NCI-H1436 treated with DMSO at 0.1 percent for 48 hours (cell line): Measurements from ENCODE around the gene SFXN3.
A peak's percentile ranks its signal among the peaks of the same experiment; 100 is the strongest.

ENCODE experiments used
- DNase-seq: peaks from one replicate; lab custom pipeline; 2025; lab: John Stamatoyannopoulos, UW

SFXN3 gene

DNA sequence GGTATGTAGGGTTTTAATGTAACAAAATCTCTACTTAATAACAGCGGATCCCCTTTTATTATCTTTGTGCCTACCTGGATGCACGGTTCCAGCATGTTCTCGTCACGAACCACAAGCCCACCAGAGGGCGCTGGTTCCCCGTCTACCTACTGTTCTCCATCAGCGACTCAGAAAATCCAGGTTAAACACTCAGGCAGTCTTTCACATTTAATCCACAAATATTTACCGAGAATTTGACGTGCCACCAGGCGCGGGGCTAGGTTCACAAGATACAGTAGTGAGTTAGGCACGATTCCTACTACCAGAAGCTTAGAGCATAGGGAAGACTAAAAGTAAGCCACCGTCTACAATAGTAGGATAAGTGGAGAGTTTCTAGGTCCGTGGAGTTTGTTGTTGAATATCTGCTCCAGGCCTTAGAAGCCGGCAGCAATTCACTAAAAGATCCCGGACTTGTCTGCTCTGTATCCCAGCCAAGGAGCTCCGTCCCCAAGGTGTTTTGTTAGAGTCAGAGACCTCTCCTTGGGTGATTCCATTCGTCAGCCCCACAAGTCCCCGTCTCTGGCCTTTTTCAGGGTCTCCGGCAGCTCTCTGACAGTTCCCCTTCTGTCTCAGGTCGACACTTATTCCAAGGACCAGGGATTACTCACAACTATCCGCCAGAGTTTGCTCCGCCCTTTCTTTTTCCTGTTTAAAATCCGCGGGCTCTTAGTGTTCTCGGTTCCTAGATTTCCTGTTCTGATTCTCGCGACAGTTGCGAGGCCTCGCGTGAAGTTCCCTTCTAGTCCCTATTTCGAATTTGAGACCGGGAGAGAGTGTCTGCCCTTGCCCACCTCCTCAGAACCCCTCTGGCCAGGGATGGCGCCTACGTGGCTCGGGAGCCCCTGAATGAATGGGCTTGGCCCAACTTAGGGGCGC is 29.3 kb downstream of the SFXN3 start:
- peak; percentile 89 for DNase-seq

DNA sequence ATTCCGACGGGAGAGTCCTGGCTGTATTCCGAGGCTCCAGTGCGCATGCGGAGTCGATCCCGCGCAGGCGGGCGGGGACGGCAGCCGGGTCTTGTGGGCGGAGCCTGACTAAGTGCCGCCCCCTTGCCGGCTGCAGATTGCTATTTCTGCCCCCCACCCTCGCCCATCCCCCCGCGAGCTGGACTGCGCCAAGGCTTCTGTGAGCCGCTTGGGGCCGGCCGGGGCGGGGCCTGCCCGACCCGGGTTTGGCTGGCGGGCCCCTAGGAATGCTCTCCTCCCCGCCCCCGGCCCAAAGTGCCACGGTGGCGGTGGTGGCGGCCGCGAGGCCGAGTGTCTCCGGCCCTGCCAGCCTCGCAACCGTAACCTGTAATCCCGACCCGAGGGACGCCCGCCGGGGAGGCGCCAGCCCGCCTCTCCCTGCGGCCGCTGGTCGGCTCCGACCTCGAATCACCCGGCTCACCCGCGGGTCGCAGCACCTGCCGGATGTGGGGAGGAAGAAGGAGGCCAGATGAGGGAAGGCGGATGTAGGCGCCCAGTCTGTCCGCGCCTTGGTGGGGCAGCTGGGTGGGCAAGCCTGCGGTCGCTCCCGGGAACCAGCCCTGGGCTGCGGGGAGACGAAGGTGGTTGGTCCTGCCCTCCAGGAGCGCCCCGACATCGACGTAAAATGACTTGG is 30.1 kb downstream of the SFXN3 start:
- DNase-seq, result peak; percentile 89

DNA sequence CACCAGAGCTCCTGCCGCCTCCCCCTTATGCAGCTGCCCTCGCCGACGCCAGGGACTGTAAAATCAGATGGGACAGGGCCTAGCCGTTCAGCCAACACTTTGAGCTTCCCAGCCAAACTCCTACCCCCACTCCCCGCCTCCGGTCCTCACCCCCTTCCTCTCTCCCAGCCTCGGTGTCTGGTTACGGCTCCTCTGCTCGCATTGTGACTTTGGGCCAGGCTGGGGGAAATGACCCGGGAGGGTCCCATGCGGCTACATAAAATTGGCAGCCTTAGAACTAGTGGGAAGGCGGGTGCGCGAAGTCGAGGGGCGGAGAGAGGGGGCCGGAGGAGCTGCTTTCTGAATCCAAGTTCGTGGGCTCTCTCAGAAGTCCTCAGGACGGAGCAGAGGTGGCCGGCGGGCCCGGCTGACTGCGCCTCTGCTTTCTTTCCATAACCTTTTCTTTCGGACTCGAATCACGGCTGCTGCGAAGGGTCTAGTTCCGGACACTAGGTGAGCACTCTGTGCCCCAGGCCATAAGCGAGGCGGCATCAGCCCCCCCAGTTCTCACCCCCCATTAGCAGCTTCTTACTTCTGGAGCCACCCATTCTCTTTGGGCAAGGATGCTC is 30.7 kb downstream of the SFXN3 start, which contains the start of gene KAZALD1:
Gene KAZALD1 (plus strand): TSS at position 366 of the 608 bp plus-strand sequence. CDS start 604 bp downstream, outside the sequence.
- no peak for DNase-seq

DNA sequence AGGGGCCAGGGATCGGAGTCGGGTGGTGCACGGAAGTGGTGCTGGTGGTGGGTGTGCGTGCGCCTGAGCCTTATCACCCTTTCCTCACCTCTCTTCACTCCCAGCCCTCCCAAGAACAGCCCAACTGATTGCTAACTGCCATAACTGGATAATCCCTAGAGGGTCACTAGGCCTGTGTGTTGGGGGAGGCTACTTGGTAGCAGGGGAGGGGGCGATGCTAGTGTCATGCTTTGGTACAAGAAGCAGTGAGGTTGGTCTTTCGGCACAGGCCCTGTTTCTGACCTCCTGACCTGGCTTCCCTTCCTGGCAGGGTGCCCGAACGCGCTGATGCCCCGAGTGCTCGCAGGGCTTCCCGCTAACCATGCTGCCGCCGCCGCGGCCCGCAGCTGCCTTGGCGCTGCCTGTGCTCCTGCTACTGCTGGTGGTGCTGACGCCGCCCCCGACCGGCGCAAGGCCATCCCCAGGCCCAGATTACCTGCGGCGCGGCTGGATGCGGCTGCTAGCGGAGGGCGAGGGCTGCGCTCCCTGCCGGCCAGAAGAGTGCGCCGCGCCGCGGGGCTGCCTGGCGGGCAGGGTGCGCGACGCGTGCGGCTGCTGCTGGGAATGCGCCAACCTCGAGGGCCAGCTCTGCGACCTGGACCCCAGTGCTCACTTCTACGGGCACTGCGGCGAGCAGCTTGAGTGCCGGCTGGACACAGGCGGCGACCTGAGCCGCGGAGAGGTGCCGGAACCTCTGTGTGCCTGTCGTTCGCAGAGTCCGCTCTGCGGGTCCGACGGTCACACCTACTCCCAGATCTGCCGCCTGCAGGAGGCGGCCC is 31.4 kb downstream of the SFXN3 start:
- DNase-seq, result no peak

DNA sequence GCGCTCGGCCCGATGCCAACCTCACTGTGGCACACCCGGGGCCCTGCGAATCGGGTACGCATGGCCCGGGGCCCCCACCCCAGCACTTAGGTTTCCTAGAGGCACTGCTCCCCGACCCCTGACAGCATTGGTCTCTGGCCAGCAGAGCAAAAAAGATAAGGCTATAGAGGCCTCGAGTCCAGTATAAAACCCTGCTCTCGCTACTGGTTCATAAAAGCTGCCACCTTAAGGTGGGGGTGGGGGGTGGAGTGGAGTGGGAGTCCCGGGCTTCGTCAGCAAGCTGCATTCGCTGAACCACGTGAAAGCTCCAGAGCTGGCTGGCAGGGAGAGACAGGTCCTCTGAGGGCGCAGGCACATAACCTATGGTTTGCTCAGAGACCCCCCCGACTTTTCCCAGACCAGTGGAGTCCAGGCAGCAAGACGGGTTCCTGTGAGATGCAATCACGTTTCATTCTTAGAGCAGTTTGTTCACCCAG is 32.1 kb downstream of the SFXN3 start:
- DNase-seq, result no peak

DNA sequence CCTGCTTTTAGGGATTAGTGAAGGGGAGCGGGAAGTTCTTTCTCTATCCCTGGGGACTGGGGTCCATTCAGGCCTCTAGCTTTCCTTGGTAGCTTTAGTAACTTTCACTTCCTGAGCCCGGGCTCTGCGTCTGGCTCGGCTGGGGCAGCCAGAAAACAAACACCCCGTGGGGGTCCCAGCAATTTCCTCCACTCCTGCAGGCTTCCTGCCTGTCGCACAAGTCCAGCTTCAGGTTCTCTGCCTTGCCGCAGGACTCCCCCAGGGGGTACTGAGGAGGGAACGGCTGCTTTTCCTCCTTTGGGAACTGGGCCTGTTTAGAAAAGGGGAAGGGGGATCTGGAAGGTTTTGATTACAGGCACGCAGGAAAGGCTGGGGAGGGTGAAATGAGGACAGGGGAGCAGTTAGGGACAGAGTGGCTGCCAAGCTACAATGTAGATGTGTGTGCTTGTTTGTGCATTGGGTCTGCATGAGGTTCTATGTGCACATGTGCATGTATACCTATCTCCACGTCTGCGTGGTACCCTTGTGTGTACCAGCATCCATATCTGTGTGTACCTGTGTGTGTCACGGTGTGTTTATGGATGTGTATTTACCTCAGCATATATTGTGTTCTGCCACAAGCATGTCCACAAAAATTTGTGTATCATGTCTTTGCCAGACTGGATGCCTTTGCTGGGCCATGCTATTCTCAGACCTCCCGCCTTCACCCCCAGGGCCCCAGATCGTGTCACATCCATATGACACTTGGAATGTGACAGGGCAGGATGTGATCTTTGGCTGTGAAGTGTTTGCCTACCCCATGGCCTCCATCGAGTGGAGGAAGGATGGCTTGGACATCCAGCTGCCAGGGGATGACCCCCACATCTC is 32.7 kb downstream of the SFXN3 start:
- no peak for DNase-seq

DNA sequence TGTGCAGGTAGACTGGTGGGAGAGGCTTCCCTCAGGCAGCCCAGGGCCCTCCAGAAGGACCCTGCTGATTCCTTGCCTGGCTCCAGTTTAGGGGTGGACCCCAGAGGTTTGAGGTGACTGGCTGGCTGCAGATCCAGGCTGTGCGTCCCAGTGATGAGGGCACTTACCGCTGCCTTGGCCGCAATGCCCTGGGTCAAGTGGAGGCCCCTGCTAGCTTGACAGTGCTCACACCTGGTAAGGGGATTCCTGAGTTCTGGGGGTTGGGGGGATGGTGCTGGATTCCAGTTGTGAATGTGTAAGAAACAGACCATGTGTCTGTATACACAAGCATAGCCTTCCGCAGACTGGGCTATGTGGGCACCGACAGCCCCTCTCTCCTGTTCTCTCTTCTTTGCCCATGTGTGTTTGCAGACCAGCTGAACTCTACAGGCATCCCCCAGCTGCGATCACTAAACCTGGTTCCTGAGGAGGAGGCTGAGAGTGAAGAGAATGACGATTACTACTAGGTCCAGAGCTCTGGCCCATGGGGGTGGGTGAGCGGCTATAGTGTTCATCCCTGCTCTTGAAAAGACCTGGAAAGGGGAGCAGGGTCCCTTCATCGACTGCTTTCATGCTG is 33.5 kb downstream of the SFXN3 start:
- no peak for DNase-seq

DNA sequence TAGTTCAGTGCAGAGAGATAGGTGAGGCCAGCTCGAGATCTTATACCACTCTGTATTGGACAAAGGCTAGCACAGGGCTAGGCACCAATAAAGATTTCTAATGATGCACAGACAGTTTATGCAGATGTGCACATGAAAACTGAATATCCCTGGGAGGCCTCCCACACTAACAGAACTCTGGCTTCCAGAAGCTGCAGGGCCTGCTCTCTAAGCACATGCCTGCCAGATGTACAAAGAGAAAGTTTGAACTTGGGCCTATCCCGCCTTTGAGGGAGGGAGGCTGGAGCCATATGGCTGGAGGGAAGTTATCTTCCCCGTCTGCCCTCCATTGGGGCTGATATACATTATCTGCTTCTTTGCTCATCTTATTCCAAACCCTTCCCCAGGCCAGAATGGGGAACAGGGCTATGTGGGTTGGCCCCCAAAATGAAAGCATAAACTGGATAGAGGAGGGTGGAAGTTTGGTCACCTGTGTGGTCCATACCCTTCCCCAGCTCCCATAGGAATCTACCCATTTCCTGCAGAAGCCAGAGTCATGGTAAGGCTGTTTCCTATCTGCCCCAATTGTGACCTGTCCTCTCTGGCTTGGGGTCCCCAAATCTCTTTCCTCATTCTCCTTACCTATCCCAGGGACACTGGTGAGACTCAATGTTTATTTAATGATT is 34.6 kb downstream of the SFXN3 start:
- DNase-seq, result no peak

DNA sequence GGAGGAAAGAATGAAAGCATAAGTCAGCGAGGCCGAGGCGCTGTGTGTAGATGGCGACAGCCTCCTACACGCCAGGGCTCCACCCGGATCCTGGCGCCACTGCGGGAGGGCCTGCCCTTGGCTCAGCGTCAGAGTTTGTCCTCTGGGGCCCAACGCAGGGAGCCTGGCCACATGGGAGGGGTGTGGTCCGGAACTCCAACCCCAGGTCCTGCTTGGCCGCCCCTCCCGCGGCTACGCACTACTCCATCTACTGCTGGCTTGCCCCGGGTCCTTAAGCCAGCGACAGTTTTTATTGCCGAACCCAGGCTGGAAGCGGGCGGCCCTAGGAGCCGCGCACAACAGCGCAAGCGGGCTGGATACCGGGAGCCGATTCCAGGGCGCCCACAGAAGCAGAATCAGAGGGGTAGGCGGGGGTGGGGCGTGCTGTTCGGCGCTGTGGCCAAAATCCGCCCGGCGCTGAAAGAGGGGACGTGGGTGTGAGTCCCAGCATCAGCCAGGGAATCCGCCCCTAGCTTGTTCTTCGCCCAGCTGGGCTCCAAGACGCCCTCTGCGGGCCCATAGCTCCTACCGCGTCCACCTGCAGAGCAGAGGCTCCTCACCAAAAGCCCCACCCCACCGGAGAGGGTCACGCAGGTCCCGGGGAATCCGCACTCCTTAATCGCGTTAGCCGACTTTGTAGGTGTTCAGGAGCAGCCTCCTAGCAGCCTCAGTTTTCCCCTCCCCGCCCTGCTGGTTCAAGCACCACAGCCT is 35.3 kb downstream of the SFXN3 start:
- DNase-seq, result no peak

DNA sequence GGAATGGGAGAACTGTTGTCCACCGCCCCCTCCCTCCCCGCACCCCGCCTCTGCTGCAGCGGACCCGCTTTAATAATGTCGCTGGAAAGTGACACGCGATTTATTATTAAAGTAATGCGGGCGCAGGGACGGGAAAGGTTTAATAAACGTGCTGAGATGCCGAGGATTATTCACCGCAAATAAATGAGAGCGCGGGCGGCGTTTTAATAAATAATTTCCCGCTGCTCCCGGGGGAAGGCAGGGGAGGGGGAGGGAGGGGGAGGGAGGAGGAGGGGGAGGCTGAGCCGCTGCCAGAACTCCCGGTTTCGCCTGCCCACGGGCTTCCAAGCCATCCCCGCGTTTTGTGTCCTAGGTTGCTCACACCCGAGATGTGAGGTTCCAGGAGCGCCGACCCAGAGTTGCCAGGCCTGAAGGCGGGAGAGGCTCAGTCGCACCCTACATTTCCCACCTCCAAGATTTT is 35.9 kb downstream of the SFXN3 start:
- DNase-seq, result no peak

DNA sequence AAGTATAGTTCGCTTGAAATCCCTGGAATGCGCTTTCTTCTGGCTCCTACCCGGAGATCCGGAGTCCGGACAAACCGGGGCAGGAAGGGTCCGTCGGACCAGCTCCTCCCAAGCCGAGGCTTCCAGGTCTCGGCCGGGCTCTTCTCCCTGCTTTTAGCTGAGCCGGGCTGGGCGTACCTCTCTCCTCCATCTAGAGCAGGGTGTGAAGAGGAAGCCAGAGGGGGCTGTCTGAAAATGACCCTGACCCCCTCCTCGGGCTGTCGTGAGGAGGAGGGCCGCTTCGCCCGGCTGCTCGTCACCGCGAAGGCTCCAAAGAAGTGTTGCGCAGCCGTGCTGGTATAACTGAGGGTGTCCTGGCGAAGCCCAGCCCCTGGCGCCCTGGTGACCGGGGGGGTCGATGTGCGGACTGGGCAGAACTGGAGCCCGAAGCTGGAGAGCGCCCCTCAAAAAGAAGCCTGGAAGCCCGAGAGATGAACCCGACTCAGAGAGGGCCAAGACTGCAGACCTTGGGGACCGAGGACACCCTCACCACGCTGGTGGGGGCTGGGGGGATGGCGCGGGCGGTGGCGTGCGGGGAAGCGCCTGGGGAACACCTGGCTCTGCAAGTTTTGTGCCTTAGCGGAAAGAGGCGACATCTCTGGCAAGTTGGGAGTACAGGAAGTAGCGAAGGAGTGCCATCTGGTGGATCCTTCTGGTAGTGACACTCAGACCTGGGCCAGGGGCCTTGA is 36.5 kb downstream of the SFXN3 start:
- peak; percentile 47 for DNase-seq

DNA sequence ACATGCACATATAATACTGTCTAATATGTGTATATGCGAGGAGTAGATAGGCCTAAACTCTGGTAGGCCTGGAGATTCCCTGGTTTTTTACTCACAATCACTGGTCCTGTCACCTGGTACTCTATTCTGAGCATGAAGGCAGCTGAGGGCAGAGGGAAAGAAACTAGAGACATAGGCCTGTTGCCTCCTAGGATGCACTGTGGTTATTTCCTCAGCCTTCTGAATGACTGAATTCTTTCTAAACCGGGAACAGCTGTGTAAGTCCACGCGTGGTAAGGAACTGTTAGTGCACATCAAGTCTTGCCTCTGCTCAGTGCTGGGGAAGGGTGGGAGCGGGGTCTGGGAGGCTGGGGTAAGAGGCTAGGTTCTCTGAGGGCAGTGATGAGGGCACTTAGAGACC is 38.4 kb downstream of the SFXN3 start:
- DNase-seq, result no peak

DNA sequence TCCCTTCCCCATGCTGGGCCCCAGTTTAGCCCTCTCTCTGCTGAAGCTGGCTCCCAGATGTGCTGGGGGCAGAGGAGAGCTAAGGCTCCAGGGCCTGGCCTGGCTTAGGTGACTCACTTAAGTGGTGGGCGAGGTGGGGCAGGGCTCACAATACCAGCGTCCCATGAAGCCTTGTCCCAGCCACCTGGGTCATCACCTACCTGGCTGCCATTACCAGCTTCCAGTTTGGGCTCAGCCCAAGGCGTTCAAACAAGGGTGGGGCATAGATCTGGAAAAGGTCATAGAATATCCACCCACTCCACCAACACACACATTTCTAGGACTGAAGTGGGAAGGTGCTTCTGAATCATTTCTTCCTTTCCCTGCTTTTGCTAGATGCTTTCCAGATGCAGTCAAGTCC is 39.1 kb downstream of the SFXN3 start:
- no peak for DNase-seq

DNA sequence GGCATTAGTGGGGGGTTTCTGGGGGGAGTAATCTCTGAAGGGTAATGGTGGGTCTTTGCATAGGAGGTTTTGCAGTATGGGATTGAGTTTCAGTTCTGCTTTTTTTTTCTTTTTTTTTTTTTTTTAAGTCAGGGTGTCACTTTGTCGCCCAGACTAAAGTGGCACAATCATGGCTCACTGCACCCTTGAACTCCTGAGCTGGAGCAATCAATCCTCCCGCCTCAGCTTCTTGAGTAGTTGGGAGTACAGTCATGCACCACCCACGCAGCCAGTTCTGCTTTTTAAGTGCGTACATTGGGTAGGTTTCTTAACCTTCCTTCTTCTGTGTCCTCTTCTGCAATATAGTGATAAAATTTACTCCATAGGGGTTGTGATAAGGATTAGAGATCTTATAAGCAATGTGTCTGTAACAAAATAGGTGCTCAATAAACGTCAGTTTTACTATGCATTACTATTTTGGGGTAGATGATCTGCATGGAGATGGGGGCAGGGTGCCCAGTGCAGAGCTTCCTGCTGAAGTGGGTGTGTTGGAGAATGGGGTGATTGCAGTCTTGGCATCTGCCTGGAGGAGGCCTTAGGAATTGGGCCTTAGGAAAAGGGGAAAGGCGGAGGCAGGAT is 40.3 kb downstream of the SFXN3 start:
- no peak for DNase-seq

DNA sequence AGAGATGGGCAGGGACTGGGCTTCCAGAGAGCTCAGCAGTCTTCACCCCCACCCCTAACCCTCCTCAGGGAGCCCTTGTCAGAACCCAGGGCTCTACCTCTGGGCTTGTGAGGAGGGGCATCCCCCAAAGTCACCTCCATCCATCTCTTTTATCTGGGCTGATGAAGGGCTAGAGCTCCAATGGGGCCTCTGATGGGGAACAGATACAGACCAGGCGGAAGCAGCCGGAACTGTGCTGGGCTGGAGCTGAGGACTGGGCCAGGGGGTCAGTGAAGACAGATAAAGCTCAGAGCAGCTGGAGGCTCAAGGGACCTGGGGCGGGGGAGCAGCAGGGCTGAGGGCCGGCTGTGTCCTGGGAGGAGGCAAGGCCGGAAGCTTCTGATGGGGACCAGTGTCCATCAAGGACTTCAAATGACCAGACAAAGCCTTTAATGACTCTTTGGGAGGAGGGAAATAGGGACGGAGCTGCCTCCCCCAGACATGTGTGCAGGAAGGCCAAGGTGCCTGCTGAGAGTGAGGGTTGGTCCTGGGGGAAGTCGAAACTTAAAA is 40.9 kb downstream of the SFXN3 start:
- DNase-seq, result no peak

DNA sequence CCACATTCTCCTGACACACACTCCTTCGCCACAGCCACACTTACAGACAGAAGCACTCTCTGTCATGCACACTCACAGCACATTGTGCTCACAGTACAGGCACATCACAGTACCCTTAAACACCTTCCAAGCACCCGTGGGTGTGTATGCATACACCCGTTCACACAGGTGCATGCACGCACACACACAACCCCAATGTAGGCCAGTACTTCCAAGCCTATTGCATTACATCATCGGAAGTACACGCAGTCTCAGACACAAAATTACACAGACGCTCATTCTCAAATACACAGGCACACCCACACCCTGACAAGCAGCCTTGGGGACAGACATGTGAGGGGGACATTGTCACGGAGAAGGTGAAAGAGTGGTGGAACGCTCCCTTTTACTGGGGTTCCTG is 41.9 kb downstream of the SFXN3 start:
- no peak for DNase-seq

DNA sequence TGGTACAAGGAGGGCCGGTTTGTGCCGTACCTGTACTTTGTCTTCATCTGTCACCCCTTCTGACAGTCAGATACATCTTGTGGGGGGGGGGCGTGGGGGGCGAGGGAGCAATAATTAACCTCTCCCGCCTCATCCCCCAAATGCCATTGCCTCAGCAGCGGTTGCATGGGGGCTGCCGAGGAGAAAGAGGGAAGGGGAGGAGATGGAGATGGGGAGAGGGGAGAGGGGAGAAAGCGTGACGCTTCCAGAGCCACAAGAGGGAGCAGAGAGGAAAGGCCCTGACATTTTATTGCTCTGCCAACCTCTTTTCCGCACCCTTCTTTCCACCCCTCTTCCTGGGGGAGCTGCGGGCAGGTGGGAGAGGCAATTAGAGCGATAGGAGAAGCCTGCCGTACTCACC is 42.6 kb downstream of the SFXN3 start:
- DNase-seq, result no peak

DNA sequence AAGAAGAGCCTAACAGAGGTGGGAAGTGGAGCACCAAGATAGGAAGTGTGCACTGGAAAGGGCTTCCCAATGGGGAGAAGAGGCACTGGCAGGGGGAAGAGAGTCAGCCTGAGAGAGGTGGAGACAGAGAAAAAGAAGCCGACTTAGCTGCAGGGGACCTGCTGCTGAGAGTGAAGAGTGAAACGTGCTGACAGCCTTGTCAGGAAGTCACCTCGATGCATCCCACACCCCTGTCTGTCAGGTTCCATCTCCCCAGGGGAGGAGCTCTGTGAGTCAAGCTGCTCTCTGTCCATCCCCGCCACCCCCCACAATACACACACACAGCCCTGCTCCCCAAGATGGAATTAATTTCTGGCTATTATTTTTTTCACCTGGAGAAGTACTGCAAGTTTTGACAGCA is 44.7 kb downstream of the SFXN3 start:
- no peak for DNase-seq
